H1 (cell line): Measurements from ENCODE around the gene C22orf39. TPM values are rescaled to one million over a fixed set of nuclear protein-coding genes. Genes with fewer than 3 reads are reported as not detected.

Experiments used
- CTCF ChIA-PET: fragments of 300-600 bp; sonication (Branson Sonifier 250); formaldehyde crosslinking; loops from one replicate; lab custom pipeline; 2021; ENCODE audit not compliant: partially characterized antibody; lab: Charles Lee
- POLR2A ChIA-PET: fragments of 300-600 bp; sonication (Branson Sonifier 250); formaldehyde crosslinking; loops from one replicate; lab custom pipeline; 2021; ENCODE audit warnings: inconsistent platforms; ENCODE audit not compliant: partially characterized antibody; lab: Charles Lee
- DNase-seq, 2 experiments: peaks; one replicate each; pipeline versions ENCODE4 v3.0.0 to v3.0.0-alpha.2; 2010 to 2022; ENCODE audit warnings: low spot score in 2 of 2, low read depth in 1 of 2, mixed read lengths in 1 of 2
- FAIRE-seq: peaks from 2 replicates; lab custom pipeline; 2011; peaks lifted over from hg19 to GRCh38; lab: Jason Lieb, UNC
- H2AFZ ChIP-seq: 2 replicates; pipeline ENCODE4 v1.8.1; 2012; ENCODE audit warnings: low read length, inconsistent platforms
- H2AK5ac ChIP-seq: 2 replicates; pipeline ENCODE4 v1.6.1; 2013; ENCODE audit warnings: low read depth, low read length
- H2BK120ac ChIP-seq: replicated peaks from 2 replicates; pipeline ENCODE3; 2013; ENCODE audit warnings: low read depth, low read length, inconsistent platforms
- H2BK12ac ChIP-seq: 2 replicates; pipeline ENCODE4 v1.6.1; 2013; ENCODE audit warnings: low read depth, low read length
- H2BK15ac ChIP-seq: 2 replicates; pipeline ENCODE4 v1.6.1; 2013; ENCODE audit warnings: low read length
- H2BK20ac ChIP-seq: 2 replicates; pipeline ENCODE4 v1.6.1; 2013; ENCODE audit warnings: low read length
- H2BK5ac ChIP-seq: 2 replicates; pipeline ENCODE4 v1.6.1; 2013; ENCODE audit warnings: low read depth, low read length
- H3K14ac ChIP-seq: 2 replicates; pipeline ENCODE4 v1.6.1; 2013; ENCODE audit warnings: inconsistent platforms; ENCODE audit not compliant: insufficient read length
- H3K18ac ChIP-seq: 2 replicates; pipeline ENCODE4 v1.6.1; 2013; ENCODE audit warnings: low read length; ENCODE audit errors: extremely low read depth
- H3K23ac ChIP-seq: 2 replicates; pipeline ENCODE4 v1.6.1; 2013; ENCODE audit warnings: inconsistent platforms; ENCODE audit not compliant: insufficient read length
- H3K23me2 ChIP-seq: 2 replicates; pipeline ENCODE4 v1.6.1; 2013; ENCODE audit warnings: low read depth, low read length
- H3K27ac ChIP-seq: 2 replicates; pipeline ENCODE4 v1.6.1; 2011; ENCODE audit warnings: low read depth, low read length, inconsistent platforms
- H3K27me3 ChIP-seq, 4 experiments: replicated peaks in 1 of 4; 1 replicate in 1 of 4; 2 replicates in 3 of 4; pipeline versions ENCODE4 v1.6.1 to v1.8.1; 2011 to 2013; ENCODE audit warnings: low read length in 3 of 4, mild to moderate bottlenecking in 3 of 4, inconsistent platforms in 2 of 4, mixed read lengths in 2 of 4, moderate library complexity in 1 of 4; ENCODE audit not compliant: control insufficient read depth in 3 of 4, insufficient read depth in 3 of 4; ENCODE audit errors: extremely low read depth in 1 of 4
- H3K36me3 ChIP-seq, 4 experiments: 2 replicates each; pipeline versions ENCODE4 v1.6.1 to v1.8.1; 2011 to 2013; ENCODE audit warnings: mild to moderate bottlenecking in 4 of 4, low read length in 3 of 4, moderate library complexity in 2 of 4, control low read depth in 1 of 4, inconsistent platforms in 1 of 4; ENCODE audit not compliant: insufficient read depth in 4 of 4, control insufficient read depth in 2 of 4
- H3K4ac ChIP-seq: replicated peaks from 2 replicates; pipeline ENCODE3; 2013; ENCODE audit warnings: low read length, low read depth, mixed read lengths, inconsistent platforms; ENCODE audit not compliant: insufficient read length
- H3K4me1 ChIP-seq, 4 experiments: replicated peaks in 1 of 4; 1 replicate in 1 of 4; 2 replicates in 3 of 4; pipeline versions ENCODE4 v1.6.1 to v1.8.1; 2011 to 2013; ENCODE audit warnings: low read length in 3 of 4, inconsistent platforms in 2 of 4, mixed read lengths in 1 of 4; ENCODE audit not compliant: insufficient read depth in 4 of 4, control insufficient read depth in 3 of 4
- H3K4me2 ChIP-seq, 2 experiments: 2 replicates each; pipeline versions ENCODE4 v1.6.1 to v1.8.1; 2011 to 2013; ENCODE audit warnings: low read depth in 2 of 2, low read length in 2 of 2, control low read depth in 1 of 2, inconsistent platforms in 1 of 2, mild to moderate bottlenecking in 1 of 2; ENCODE audit not compliant: insufficient read depth in 1 of 2
- H3K4me3 ChIP-seq, 4 experiments: fragments of 200-600, 300-600 bp in 1 of 4; sonication (generic), shearing (Covaris generic), sonication (Bioruptor Twin) in 1 of 4; 2 replicates each; pipeline versions ENCODE4 v1.5.1 to v1.8.1; 2011 to 2016; ENCODE audit warnings: low read length in 4 of 4, low read depth in 3 of 4, control low read depth in 2 of 4, inconsistent platforms in 2 of 4, mild to moderate bottlenecking in 2 of 4, mixed read lengths in 1 of 4, moderate library complexity in 1 of 4; ENCODE audit not compliant: insufficient read depth in 2 of 4; ENCODE audit errors: extremely low read depth in 1 of 4
- H3K56ac ChIP-seq: replicated peaks from 2 replicates; pipeline ENCODE3; 2013; ENCODE audit warnings: low read depth, mild to moderate bottlenecking, mixed read lengths, low read length, inconsistent platforms; ENCODE audit not compliant: insufficient read length
- H3K79me1 ChIP-seq: 2 replicates; pipeline ENCODE4 v1.6.1; 2013; ENCODE audit warnings: low read depth, low read length, control low read depth
- H3K79me2 ChIP-seq, 2 experiments: 2 replicates each; pipeline versions ENCODE4 v1.6.1 to v1.8.1; 2012 to 2013; ENCODE audit warnings: low read length in 2 of 2, mild to moderate bottlenecking in 2 of 2, inconsistent platforms in 1 of 2; ENCODE audit not compliant: insufficient read depth in 2 of 2, control insufficient read depth in 1 of 2
- H3K9ac ChIP-seq, 4 experiments: replicated peaks in 1 of 4; 1 replicate in 1 of 4; 2 replicates in 3 of 4; pipeline versions ENCODE4 v1.6.1 to v1.8.1; 2011 to 2013; ENCODE audit warnings: low read depth in 3 of 4, low read length in 3 of 4, control low read depth in 2 of 4, mild to moderate bottlenecking in 2 of 4, moderate library complexity in 2 of 4, inconsistent platforms in 1 of 4; ENCODE audit errors: extremely low read depth in 1 of 4
- H3K9me3 ChIP-seq, 2 experiments: 2 replicates each; pipeline versions ENCODE4 v1.6.1 to v1.8.1; 2012 to 2013; ENCODE audit warnings: mild to moderate bottlenecking in 2 of 2, moderate library complexity in 2 of 2, control low read depth in 1 of 2, inconsistent platforms in 1 of 2, low read depth in 1 of 2, low read length in 1 of 2, mixed read lengths in 1 of 2; ENCODE audit not compliant: insufficient read depth in 2 of 2
- H4K20me1 ChIP-seq, 2 experiments: replicated peaks in 1 of 2; 2 replicates each; pipeline versions ENCODE3 to v1.8.1; 2011 to 2013; ENCODE audit warnings: inconsistent platforms in 2 of 2, low read length in 2 of 2, mild to moderate bottlenecking in 1 of 2; ENCODE audit not compliant: insufficient read depth in 2 of 2, control insufficient read depth in 1 of 2
- H4K5ac ChIP-seq: 2 replicates; pipeline ENCODE4 v1.6.1; 2013; ENCODE audit warnings: low read length, low read depth, mixed read lengths, inconsistent platforms; ENCODE audit not compliant: insufficient read length
- H4K8ac ChIP-seq: 2 replicates; pipeline ENCODE4 v1.8.0; 2013; ENCODE audit warnings: mild to moderate bottlenecking, moderate library complexity, low read length, inconsistent platforms; ENCODE audit not compliant: insufficient read depth; ENCODE audit errors: extremely low read depth
- H4K91ac ChIP-seq: replicated peaks from 2 replicates; pipeline ENCODE3; 2013; ENCODE audit warnings: low read length, mixed read lengths, inconsistent platforms; ENCODE audit not compliant: insufficient read length
- BACH1 ChIP-seq: IDR thresholded peaks from 2 replicates; pipeline ENCODE4 v1.6.1; 2012; ENCODE audit warnings: low read length, improper control_type of control experiment
- CBX8 ChIP-seq: fragments of 300-800, 300-1000 bp; sonication (generic); IDR thresholded peaks from 2 replicates; pipeline ENCODE4 v1.7.1; 2016; ENCODE audit warnings: low read depth, low read length, borderline replicate concordance
- CHD2 ChIP-seq: IDR thresholded peaks from 2 replicates; pipeline ENCODE4 v1.6.1; 2012; ENCODE audit warnings: low read length, improper control_type of control experiment
- KDM5A ChIP-seq: fragments of 200-600 bp; IDR thresholded peaks from 2 replicates; pipeline ENCODE4 v1.7.1; 2012; ENCODE audit warnings: mild to moderate bottlenecking, low read length, inconsistent platforms, mixed read lengths
- MAFK ChIP-seq: IDR thresholded peaks from 2 replicates; pipeline ENCODE4 v1.6.1; 2012; ENCODE audit warnings: low read depth, mild to moderate bottlenecking, improper control_type of control experiment, low read length
- SAP30 ChIP-seq: fragments of 300-600 bp; sonication (generic); IDR thresholded peaks from 2 replicates; pipeline ENCODE4 v1.7.1; 2012; ENCODE audit warnings: low read length, moderate library complexity, mild to moderate bottlenecking, inconsistent platforms; ENCODE audit not compliant: insufficient read depth, insufficient replicate concordance
- WGBS, 2 experiments: shearing (Covaris generic) in 1 of 2; methylation state at CpG; one replicate each; pipeline versions ENCODE4 v1.1.6 to v1.1.7; 2013 to 2015; ENCODE audit warnings: low lambda C conversion rate in 2 of 2, mixed read lengths in 2 of 2, inconsistent platforms in 1 of 2, low coverage in 1 of 2, missing lambda C conversion rate in 1 of 2; ENCODE audit not compliant: insufficient replicate concordance in 2 of 2, insufficient coverage in 1 of 2, insufficient read length in 1 of 2; ENCODE audit errors: extremely low coverage in 1 of 2, missing lambda C conversion rate in 1 of 2; 5-methylcytosine and 5-hydroxymethylcytosine counted together
- polyA plus RNA-seq, 7 experiments: library from polyadenylated mRNA; depleted of rRNA in 3 of 7; stranded (reverse) in 5 of 7; unstranded in 2 of 7; fragments of >200 nt in 5 of 7; fragments of 200-250 nt in 2 of 7; gene quantifications; 1 replicate in 5 of 7; 2 replicates in 1 of 7; 4 replicates in 1 of 7; pipeline versions ENCODE4 v1.2.1 to v1.2.3, GENCODE V29; 2011 to 2013; ENCODE audit warnings: missing spikeins in 2 of 7, mixed read lengths in 2 of 7
- total RNA-seq: library from RNA; stranded (reverse); fragmentation: NEBNext Ultra II Directional; extraction: Animal tissue kit (Norgen Biotek cat#: 25700); gene quantifications from 2 replicates; pipeline ENCODE4 v1.2.1, GENCODE V29; 2021

C22orf39 gene
- total and polyA plus RNA-seq, 2 of the 8 experiments (the other 6 are each of a cell fraction or from before 2014, with no cell fraction given) = 22.7 to 27.7 TPM

GRCh38 chr22:19397734-19398104 is 49.8 kb downstream of the C22orf39 start:
- WGBS, 2 experiments = 85% methylated on average over 3 of the region's 3 CpGs; no CpG with 5 or more reads in 1 of the 2 experiments
- Histone ChIP-seq H3K4me1 (no peaks in the 10 kb centered on the region), H4K20me1 (peaks cover 2 to 5% of the 10 kb centered on the region in 2 experiments)
- TF ChIP-seq CHD2 (no peak), SAP30 (no peak), MAFK (no peak), CBX8 (no peak), KDM5A (no peak), BACH1 (no peak)

More at GRCh38 chr22:19397734-19398104, 49.8 kb downstream of the C22orf39 start:
- no peaks in the 10 kb centered on the region for H3K9me3 ChIP-seq
- ChIA-PET CTCF (interaction anchor here (1.0 to 1.6 kb wide), 2 partner anchors 72 to 77 kb away, joined by 3 to 4 read pairs; no protein-coding TSS in a partner anchor), POLR2A (interaction anchor here (2.5 kb wide), 1 partner anchor 11 kb away, joined by 9 read pairs; no protein-coding TSS in a partner anchor)
- no peak overlapping the region for H3K4me2 ChIP-seq
- peaks cover 19 to 50% (median 38%) of the 10 kb centered on the region in 4 experiments for H3K36me3 ChIP-seq
- H3K9ac ChIP-seq = no peak overlapping the region
- H4K8ac ChIP-seq = no peak overlapping the region
- no peak overlapping the region for H2BK12ac ChIP-seq
- no peaks in the 10 kb centered on the region for H3K79me1 ChIP-seq
- no peak overlapping the region for H2BK120ac ChIP-seq
- H3K23ac ChIP-seq = no peak overlapping the region
- DNase-seq (no peak), FAIRE-seq (no peak)
- no peak overlapping the region for H3K14ac ChIP-seq
- no peak overlapping the region for H3K4ac ChIP-seq
- H4K5ac ChIP-seq = no peak overlapping the region
- no peak overlapping the region for H3K18ac ChIP-seq
- no peak overlapping the region for H2BK20ac ChIP-seq
- H3K23me2 ChIP-seq = no peaks in the 10 kb centered on the region
- H3K79me2 ChIP-seq = no peaks in the 10 kb centered on the region
- H2BK5ac ChIP-seq = no peak overlapping the region
- no peak overlapping the region for H3K4me3 ChIP-seq
- H2BK15ac ChIP-seq = no peak overlapping the region
- H4K91ac ChIP-seq = no peak overlapping the region
- H3K56ac ChIP-seq = no peak overlapping the region
- H3K27ac ChIP-seq = no peak overlapping the region
- no peak overlapping the region for H2AFZ ChIP-seq
- no peak overlapping the region for H2AK5ac ChIP-seq
- no peaks in the 10 kb centered on the region for H3K27me3 ChIP-seq
